ENCODE results near the gene STARD9. TPM values are rescaled to one million over a fixed set of nuclear protein-coding genes. Genes with fewer than 3 reads are reported as not detected.

STARD9 gene
- 4.5 and 4.7 TPM in 2 replicates for total RNA-seq

DNA sequence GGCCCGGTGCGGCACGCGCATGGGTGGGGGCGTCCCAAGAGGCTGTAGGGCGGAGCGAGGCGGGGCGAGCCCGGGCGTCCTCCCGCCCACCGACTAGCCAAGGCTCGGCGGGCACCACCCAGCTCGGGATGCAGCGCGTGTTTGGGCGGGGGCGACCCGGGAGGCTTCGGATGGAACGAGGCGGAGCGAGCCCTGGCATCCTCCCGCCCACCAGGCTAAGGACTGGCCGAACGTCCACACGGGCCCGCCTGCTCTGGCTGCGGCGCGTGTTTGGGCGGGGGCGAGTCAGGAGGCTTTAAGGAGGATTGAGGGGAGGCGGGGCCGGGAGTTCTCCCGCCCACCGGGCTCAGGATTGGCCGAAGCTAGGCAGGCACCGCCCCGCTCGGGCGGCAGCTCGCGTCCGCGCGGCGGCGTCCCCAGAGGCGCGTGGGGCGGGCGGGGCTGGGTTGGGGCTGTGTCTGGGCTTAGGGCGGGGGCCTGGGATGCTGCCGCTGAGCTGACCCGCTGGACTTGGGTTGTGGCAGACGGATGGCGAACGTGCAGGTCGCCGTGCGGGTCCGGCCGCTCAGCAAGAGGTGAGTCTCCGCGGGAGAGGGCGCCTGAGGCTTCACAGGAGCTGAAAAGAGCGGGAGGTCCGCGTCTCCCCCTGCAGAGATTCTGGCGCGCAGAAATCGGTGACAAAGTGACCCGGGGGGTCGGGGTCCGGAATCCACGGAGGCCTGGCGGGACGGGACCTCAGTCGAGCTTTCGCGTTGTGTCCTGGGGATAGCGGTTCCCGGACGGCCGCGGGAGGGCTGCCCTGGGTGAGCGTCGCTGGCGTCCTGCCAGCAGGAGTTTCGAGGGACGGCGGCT lies at the start of gene STARD9:
Gene STARD9, plus strand, starts transcription at position 419 of the 852 bp plus-strand sequence. Its CDS starts 110 bp downstream, at position 529.

DNA sequence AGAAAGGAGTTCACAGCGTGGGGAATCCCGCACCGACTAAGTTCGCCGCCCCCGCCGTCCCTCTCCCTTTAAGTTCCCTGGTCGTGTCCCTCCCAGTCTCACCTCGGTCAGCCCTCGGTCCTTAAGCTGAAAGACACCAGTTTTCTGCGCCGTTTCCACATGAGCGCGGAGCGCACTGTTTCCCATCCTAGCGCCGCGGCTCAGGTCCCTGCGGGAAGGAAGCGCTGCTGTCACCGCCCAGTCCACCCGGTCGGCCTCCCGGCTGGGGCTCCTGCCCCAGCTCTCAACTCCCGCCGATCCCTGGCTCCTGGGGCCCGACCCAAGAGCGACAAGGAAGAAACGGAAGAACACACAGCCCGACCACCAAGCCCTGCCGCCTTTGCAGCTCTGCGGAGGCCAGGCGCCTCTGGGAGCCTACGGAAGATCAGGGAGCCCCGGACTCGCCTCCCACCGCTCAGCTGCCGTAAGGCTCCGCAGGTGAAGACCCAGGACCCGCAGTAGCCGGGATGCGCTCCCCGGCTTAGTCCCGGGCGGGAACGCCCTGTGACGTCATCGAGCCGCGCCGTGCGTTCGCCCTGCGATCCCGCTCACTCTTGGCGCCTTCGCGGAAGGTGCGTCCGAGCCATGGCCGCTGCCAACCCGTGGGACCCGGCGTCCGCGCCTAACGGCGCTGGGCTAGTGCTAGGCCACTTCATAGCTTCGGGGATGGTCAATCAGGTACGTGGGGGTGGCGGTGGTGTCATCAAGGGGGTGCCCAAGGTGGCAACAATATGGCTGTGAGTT lies 27.0 kb upstream of the STARD9 start, which contains the start of the genes HAUS2 and LRRC57:
Gene HAUS2, plus strand, starts transcription at position 590 of the 783 bp plus-strand sequence. Its CDS starts 35 bp downstream, at position 625.
Gene LRRC57, minus strand, starts transcription at position 545 of the 783 bp plus-strand sequence. Its CDS starts 359 bp downstream, at position 186.

DNA sequence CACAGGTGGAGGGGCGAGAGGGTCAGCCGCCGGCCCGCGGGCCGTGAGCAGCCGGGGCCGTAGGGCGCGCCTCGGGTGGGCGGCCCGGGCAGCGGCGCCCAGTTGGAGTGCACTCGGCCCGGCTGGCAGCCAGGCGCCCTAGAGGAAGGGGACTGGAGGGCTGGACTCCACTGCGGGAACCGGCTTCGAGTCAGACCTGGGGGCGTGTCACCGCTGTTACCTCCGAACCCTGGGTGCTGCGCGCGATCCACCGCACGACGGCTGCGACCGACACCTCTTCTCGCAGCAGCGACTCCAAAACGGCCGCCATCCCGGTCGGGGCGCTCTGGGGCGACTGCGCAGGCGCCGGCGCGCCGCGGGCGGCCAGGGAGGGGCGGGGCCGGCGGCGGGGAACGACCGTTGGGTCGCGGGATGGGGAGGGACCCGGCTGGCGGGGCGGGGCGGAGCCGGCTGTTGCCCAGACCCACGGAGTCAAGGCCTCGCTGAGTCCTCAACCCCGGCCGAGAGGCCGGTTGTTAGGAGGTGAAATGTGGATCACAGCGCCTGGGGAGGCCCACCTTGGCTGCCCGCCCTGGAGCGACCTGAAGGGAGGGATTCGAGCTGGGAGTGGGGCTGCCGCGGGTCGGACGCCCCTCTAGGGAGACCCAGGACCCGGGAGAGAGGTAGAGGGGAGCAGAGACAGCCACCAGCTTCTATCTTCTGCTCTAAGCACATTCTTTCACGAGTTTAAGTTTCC lies 161.6 kb downstream of the STARD9 start, which contains the start of gene CDAN1:
Gene CDAN1, minus strand, starts transcription at position 336 of the 736 bp plus-strand sequence. Its CDS starts 26 bp downstream, at position 310.

Other genes starting within 250 kb of the STARD9 start
- gene CAPN3, start 216.1 kb upstream of the STARD9 start, total RNA-seq, result 1.8 and 1.9 TPM in 2 replicates
- 100 and 110 TPM in 2 replicates for gene ZNF106, start 84.5 kb upstream of the STARD9 start, total RNA-seq
- 68.1 and 70.7 TPM in 2 replicates for gene SNAP23, start 80.0 kb upstream of the STARD9 start, total RNA-seq
- 16.8 and 18.7 TPM in 2 replicates for gene LRRC57, start 26.8 kb upstream of the STARD9 start, total RNA-seq
- 33.3 and 37.2 TPM in 2 replicates for gene HAUS2, start 26.8 kb upstream of the STARD9 start, total RNA-seq
- gene CDAN1, start 161.5 kb downstream of the STARD9 start, total RNA-seq, result 8.9 and 9.3 TPM in 2 replicates

Measured in articular chondrocyte of knee joint (primary cell).